Measurements from ENCODE around the gene GNRHR.

- TF ChIP-seq ZNF274 (IDR thresholded peaks at IDR 0.05; ENCODE audit: low read depth, low read length) (no peak), YY1 (IDR thresholded peaks at IDR 0.05; ENCODE audit: insufficient read depth, insufficient read length) (no peak)
Measured at GRCh38 chr4:67754288-67754687, at the start of gene GNRHR.
